ENCODE measurements around the gene CELF6.

DNA sequence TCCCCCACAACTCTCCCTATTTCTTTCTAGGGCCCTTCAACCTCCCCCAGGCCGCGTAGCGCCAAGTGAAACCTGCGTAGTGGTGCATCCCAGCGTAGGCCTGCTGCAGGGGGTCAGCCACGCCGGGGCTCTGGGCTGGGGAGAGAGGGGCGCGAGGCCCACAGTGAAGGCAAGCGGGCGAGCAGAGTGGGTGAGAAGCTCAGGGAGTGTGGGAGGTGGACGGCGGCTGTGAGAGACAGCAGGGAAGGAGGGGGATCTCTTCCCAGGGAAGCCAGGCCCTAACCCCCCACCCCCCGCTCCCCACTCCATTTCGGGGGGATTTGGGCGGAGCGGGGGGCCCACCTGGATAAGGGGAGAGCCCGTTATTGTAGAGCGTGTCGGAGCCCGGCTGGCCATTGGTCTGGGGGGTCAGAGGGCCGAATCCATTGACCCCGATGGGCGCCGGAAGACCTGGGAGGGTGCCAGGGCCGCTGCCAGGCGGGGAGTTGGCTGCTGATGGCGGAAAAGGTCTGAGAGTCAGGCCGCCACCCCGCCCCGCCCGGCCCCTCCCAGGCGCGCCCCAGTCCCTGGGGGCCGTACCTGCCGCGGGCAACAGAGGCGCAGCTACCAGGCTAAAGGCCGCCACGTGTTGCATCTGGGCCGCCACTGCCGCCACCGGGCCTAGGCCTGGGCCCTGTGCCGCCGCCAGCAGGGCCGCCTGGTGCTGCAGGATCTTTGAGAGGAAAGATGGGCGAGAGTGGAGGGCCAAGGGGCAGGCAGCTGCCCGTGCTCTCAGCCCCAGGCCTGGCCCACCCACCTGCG lies 31.0 kb downstream of the CELF6 start:
- TF ChIP-seq, protein P1, sequence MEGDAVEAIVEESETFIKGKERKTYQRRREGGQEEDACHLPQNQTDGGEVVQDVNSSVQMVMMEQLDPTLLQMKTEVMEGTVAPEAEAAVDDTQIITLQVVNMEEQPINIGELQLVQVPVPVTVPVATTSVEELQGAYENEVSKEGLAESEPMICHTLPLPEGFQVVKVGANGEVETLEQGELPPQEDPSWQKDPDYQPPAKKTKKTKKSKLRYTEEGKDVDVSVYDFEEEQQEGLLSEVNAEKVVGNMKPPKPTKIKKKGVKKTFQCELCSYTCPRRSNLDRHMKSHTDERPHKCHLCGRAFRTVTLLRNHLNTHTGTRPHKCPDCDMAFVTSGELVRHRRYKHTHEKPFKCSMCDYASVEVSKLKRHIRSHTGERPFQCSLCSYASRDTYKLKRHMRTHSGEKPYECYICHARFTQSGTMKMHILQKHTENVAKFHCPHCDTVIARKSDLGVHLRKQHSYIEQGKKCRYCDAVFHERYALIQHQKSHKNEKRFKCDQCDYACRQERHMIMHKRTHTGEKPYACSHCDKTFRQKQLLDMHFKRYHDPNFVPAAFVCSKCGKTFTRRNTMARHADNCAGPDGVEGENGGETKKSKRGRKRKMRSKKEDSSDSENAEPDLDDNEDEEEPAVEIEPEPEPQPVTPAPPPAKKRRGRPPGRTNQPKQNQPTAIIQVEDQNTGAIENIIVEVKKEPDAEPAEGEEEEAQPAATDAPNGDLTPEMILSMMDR (IDR thresholded peaks at IDR 0.05): no peak
- TF ChIP-seq POLR2A (IDR thresholded peaks at IDR 0.05): no peak
